Measurements from ENCODE around the gene DSPP.

GRCh38 chr4:87649980-87650379 is 41.7 kb downstream of the DSPP start, which contains the start of gene DMP1:
- TF ChIP-seq, protein P1, sequence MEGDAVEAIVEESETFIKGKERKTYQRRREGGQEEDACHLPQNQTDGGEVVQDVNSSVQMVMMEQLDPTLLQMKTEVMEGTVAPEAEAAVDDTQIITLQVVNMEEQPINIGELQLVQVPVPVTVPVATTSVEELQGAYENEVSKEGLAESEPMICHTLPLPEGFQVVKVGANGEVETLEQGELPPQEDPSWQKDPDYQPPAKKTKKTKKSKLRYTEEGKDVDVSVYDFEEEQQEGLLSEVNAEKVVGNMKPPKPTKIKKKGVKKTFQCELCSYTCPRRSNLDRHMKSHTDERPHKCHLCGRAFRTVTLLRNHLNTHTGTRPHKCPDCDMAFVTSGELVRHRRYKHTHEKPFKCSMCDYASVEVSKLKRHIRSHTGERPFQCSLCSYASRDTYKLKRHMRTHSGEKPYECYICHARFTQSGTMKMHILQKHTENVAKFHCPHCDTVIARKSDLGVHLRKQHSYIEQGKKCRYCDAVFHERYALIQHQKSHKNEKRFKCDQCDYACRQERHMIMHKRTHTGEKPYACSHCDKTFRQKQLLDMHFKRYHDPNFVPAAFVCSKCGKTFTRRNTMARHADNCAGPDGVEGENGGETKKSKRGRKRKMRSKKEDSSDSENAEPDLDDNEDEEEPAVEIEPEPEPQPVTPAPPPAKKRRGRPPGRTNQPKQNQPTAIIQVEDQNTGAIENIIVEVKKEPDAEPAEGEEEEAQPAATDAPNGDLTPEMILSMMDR (IDR thresholded peaks at IDR 0.05) = no peak
- TF ChIP-seq EZH2phosphoT487 (IDR thresholded peaks at IDR 0.05; ENCODE audit: borderline replicate concordance, low read depth) = no peak
- no peak for TF ChIP-seq POLR2AphosphoS5 (IDR thresholded peaks at IDR 0.05; ENCODE audit: low read depth, low read length)
- TF ChIP-seq PBX3 (IDR thresholded peaks at IDR 0.05) = no peak
- TF ChIP-seq RFX5 (IDR thresholded peaks at IDR 0.05; ENCODE audit: low read length) = no peak
- TF ChIP-seq JUND (IDR thresholded peaks at IDR 0.05) = no peak
- TF ChIP-seq EP300 (IDR thresholded peaks at IDR 0.05; ENCODE audit: borderline replicate concordance in 1 of 2, low read depth in 1 of 2, low read length in 1 of 2) = no peak
- no peak for TF ChIP-seq REST (IDR thresholded peaks at IDR 0.05; ENCODE audit: low read depth, low read length)
- TF ChIP-seq MAX (IDR thresholded peaks at IDR 0.05; ENCODE audit: low read depth) = no peak
- no peak for TF ChIP-seq RAD21 (IDR thresholded peaks at IDR 0.05; ENCODE audit: low read length)
- no peak for TF ChIP-seq YY1 (IDR thresholded peaks at IDR 0.05; ENCODE audit: low read depth)
- TF ChIP-seq RCOR1 (IDR thresholded peaks at IDR 0.05; ENCODE audit: low read length) = no peak
- TF ChIP-seq NFIC (IDR thresholded peaks at IDR 0.05; ENCODE audit: borderline replicate concordance) = no peak
